ENCODE results near the gene SLC25A11. TPM values are rescaled to one million over a fixed set of nuclear protein-coding genes. Genes with fewer than 3 reads are reported as not detected.

The SLC25A11 gene
- total RNA-seq = 68.9 TPM

- DNase-seq (ENCODE audit: low spot score) = peak; percentile 97
Observed at GRCh38 chr17:4939796-4940554, at the start of gene SLC25A11, which contains the start of gene RNF167. Gene SLC25A11, minus strand, starts transcription at chr17:4940046. Its CDS starts 136 bp downstream, at chr17:4939910. Gene RNF167, plus strand, starts transcription at chr17:4940268. Its CDS starts 642 bp downstream, at chr17:4940910.

- DNase-seq (ENCODE audit: low spot score) = no peak
Observed at GRCh38 chr17:4987767-4988567, 48.1 kb upstream of the SLC25A11 start.

GRCh38 chr17:4986951-4987766, 47.3 kb upstream of the SLC25A11 start, which contains the start of gene CAMTA2:
Gene CAMTA2, minus strand, starts transcription at chr17:4987675. Its CDS starts 1,453 bp downstream, at chr17:4986222.
- DNase-seq (ENCODE audit: low spot score) = peak; percentile 81

- DNase-seq (ENCODE audit: low spot score) = no peak
Observed at GRCh38 chr17:4986403-4986802, 46.6 kb upstream of the SLC25A11 start.

- DNase-seq (ENCODE audit: low spot score) = no peak
Observed at GRCh38 chr17:4982305-4982704, 42.5 kb upstream of the SLC25A11 start.

- no peak for DNase-seq (ENCODE audit: low spot score)
Observed at GRCh38 chr17:4980644-4981216, 40.9 kb upstream of the SLC25A11 start.

GRCh38 chr17:4978726-4979125, 38.9 kb upstream of the SLC25A11 start:
- no peak for DNase-seq (ENCODE audit: low spot score)

GRCh38 chr17:4974115-4974670, 34.3 kb upstream of the SLC25A11 start:
- no peak for DNase-seq (ENCODE audit: low spot score)

- DNase-seq (ENCODE audit: low spot score) = no peak
Observed at GRCh38 chr17:4973256-4974114, 33.6 kb upstream of the SLC25A11 start.

GRCh38 chr17:4972752-4973151, 32.9 kb upstream of the SLC25A11 start:
- no peak for DNase-seq (ENCODE audit: low spot score)

GRCh38 chr17:4972322-4972721, 32.5 kb upstream of the SLC25A11 start:
- no peak for DNase-seq (ENCODE audit: low spot score)

- no peak for DNase-seq (ENCODE audit: low spot score)
Observed at GRCh38 chr17:4971826-4972225, 32.0 kb upstream of the SLC25A11 start.

GRCh38 chr17:4970273-4970672, 30.4 kb upstream of the SLC25A11 start:
- DNase-seq (ENCODE audit: low spot score) = no peak

- DNase-seq (ENCODE audit: low spot score) = no peak
Observed at GRCh38 chr17:4969551-4970173, 29.8 kb upstream of the SLC25A11 start.

- no peak for DNase-seq (ENCODE audit: low spot score)
Observed at GRCh38 chr17:4969047-4969550, 29.3 kb upstream of the SLC25A11 start.

- no peak for DNase-seq (ENCODE audit: low spot score)
Observed at GRCh38 chr17:4968486-4969046, 28.7 kb upstream of the SLC25A11 start.

GRCh38 chr17:4967539-4968485, 28.0 kb upstream of the SLC25A11 start, which contains the start of gene SPAG7:
Gene SPAG7, minus strand, starts transcription at chr17:4967817. Its CDS starts 13 bp downstream, at chr17:4967804.
- peak; percentile 96 for DNase-seq (ENCODE audit: low spot score)

All from mucosa of gallbladder (tissue), 1 donor.